Stomach (tissue), 9 donors: ENCODE data around the gene TARM1. TPM values are rescaled to one million over a fixed set of nuclear protein-coding genes. Genes with fewer than 3 reads are reported as not detected.
"Not testable (repeated sequence)": the region's sequence is repeated elsewhere in the genome, so short reads cannot be mapped to it uniquely, and the experiment has no call there.

Experiments
- DNase-seq, 2 donors: peaks; one replicate each; pipeline versions ENCODE4 v3.0.0 to v3.0.0-alpha.2; 2013 to 2019
- H3K27ac ChIP-seq, 5 donors: fragments of 200-600 bp in 4 of 5; sonication (generic) in 4 of 5; one replicate each; pipeline ENCODE4 v1.5.1; 2013 to 2019; ENCODE audit warnings: mild to moderate bottlenecking in 1 of 5, moderate library complexity in 1 of 5
- H3K27me3 ChIP-seq, 3 donors: fragments of 200-600 bp; sonication (generic); one replicate each; pipeline ENCODE4 v1.5.1; 2017 to 2019; ENCODE audit warnings: mixed run types in 1 of 3
- H3K36me3 ChIP-seq, 4 donors: fragments of 200-600 bp; sonication (generic); 1 replicate in 3 of 4; 2 replicates in 1 of 4; pipeline ENCODE4 v1.5.1; 2016 to 2019
- H3K4me1 ChIP-seq, 4 donors: fragments of 200-600 bp; sonication (generic); one replicate each; pipeline ENCODE4 v1.5.1; 2016 to 2019
- H3K4me3 ChIP-seq, 4 donors: fragments of 200-600 bp; sonication (generic) in 3 of 4; one replicate each; pipeline ENCODE4 v1.5.1; 2016 to 2019; ENCODE audit warnings: mild to moderate bottlenecking in 1 of 4
- H3K9me3 ChIP-seq, 4 donors: fragments of 200-600 bp; sonication (generic); one replicate each; pipeline ENCODE4 v1.5.1; 2016 to 2019
- CTCF ChIP-seq, 7 experiments: fragments of 450-650 bp in 4 of 7; fragments of 200-600 bp in 3 of 7; sonication (generic) in 3 of 7; IDR thresholded peaks; one replicate each; pipeline ENCODE4 v1.5.1; 2016 to 2019; ENCODE audit warnings: antibody characterized with exemption in 7 of 7, control low read depth in 2 of 7, mild to moderate bottlenecking in 1 of 7
- EP300 ChIP-seq: sonication (generic); formaldehyde crosslinking; IDR thresholded peaks from one replicate; pipeline ENCODE4 v1.6.1; 2017; ENCODE audit warnings: antibody characterized with exemption
- POLR2A ChIP-seq, 4 donors: fragments of 450-650 bp; IDR thresholded peaks; one replicate each; pipeline ENCODE4 v1.6.1; 2016; ENCODE audit warnings: antibody characterized with exemption in 4 of 4, control low read depth in 2 of 4, mild to moderate bottlenecking in 1 of 4, moderate library complexity in 1 of 4
- POLR2AphosphoS5 ChIP-seq, 3 donors: sonication (generic); formaldehyde crosslinking; IDR thresholded peaks; one replicate each; pipeline ENCODE4 v1.6.1; 2016; ENCODE audit warnings: antibody characterized with exemption in 3 of 3
- WGBS, 5 donors: extraction: QIAGEN DNeasy Blood & Tissue Kit in 3 of 5; methylation state at CpG; one replicate each; pipeline versions ENCODE4 v1.1.5 to v1.1.7; 2013 to 2018; 5-methylcytosine and 5-hydroxymethylcytosine counted together
- intact Hi-C: fragments of 100-400 bp; cut with DNase I; formaldehyde crosslinking; loops from one replicate; pipeline ENCODE4 v1.15.1; 2023; ENCODE audit warnings: low total_unique reads
- polyA plus RNA-seq, 3 donors: library from polyadenylated mRNA; stranded (reverse); fragments of 200-250 nt; gene quantifications; one replicate each; pipeline ENCODE4 v1.2.3, GENCODE V29; 2013
- total RNA-seq, 5 donors: library from RNA; depleted of rRNA; stranded (reverse); fragments of >200 nt; gene quantifications; one replicate each; pipeline versions ENCODE4 v1.1.0 to v1.2.3, GENCODE V29; 2014 to 2016
- donor health status: healthy with polysubstance abuse.
- donor health status: Bipolar disorder and iron deficiency.
- donor health status: healthy.

The TARM1 gene
- total and polyA plus RNA-seq, 8 donors = not detected

DNA sequence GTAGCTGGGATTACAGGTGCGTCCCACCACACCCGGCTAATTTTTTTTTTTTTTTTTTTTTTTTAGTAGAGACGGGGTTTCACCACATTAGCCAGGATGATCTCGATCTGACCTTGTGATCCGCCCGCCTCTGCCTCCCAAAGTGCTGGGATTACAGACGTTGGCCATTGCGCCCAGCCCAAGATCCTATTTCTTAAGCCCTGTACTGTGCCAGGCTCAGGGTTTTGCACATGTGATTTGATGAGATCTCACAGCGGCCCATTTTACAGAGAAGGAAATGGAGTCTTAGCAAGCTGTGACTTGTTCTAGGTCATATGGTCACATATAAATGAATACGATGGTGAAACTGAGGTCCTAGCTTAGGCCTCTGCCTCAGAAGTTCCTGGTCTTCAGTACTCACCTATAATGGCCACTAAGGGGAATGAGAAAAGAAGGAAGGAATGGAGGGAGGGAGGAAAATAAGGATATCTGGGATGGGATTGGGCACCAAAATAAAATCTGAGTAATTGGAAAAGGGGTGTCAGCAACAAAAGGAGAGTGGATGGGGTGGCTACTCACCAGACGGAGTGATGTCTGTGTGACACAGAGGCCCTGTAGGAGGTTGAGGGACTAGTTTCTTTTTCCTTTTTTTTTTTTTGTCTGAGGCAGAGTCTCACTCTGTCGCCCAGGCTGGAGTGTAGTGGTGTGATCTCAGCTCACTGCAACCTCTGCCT lies 18.2 kb upstream of the TARM1 start:
- DNase-seq = no peak
- Histone ChIP-seq H3K27me3 (peaks cover 0 to 26% (median 19%) of the 10 kb centered on the region in 3 donors), H3K36me3 (peaks cover 0 to 3% (median 0%) of the 10 kb centered on the region in 4 donors), H3K27ac (no peak overlapping the region), H3K9me3 (no peaks in the 10 kb centered on the region), H3K4me3 (no peak overlapping the region), H3K4me1 (peaks cover 15 to 45% (median 33%) of the 10 kb centered on the region in 4 donors)
- WGBS, 5 donors = 80 to 90% (median 87%) methylated on average over 10 to 12 of the region's 12 CpGs
- intact Hi-C loops = no loop called here
- TF ChIP-seq POLR2A (IDR thresholded peaks at IDR 0.05) (no peak), EP300 (no peak), POLR2AphosphoS5 (IDR thresholded peaks at IDR 0.05) (no peak), CTCF (IDR thresholded peaks at IDR 0.05) (no peak)

- H3K27ac ChIP-seq = peak overlapping the region in 2 of 5 donors; percentile 60 to 72
- no peak for TF ChIP-seq POLR2AphosphoS5 (IDR thresholded peaks at IDR 0.05)
- intact Hi-C loops = no loop called here
- no peaks in the 10 kb centered on the region for H3K9me3 ChIP-seq
- WGBS, 5 donors = 8 to 17% (median 11%) methylated on average over 14 of the region's 14 CpGs
- peaks cover 0 to 22% (median 13%) of the 10 kb centered on the region in 4 donors for H3K4me1 ChIP-seq
- peak overlapping the region in 3 of 4 donors; percentile 18 to 50 (median 49) for H3K4me3 ChIP-seq
- H3K36me3 ChIP-seq = no peaks in the 10 kb centered on the region
- peaks cover 0 to 31% (median 19%) of the 10 kb centered on the region in 3 donors for H3K27me3 ChIP-seq
- DNase-seq = no peak
Measured at GRCh38 chr19:54096617-54097106, 15.5 kb upstream of the TARM1 start.

DNA sequence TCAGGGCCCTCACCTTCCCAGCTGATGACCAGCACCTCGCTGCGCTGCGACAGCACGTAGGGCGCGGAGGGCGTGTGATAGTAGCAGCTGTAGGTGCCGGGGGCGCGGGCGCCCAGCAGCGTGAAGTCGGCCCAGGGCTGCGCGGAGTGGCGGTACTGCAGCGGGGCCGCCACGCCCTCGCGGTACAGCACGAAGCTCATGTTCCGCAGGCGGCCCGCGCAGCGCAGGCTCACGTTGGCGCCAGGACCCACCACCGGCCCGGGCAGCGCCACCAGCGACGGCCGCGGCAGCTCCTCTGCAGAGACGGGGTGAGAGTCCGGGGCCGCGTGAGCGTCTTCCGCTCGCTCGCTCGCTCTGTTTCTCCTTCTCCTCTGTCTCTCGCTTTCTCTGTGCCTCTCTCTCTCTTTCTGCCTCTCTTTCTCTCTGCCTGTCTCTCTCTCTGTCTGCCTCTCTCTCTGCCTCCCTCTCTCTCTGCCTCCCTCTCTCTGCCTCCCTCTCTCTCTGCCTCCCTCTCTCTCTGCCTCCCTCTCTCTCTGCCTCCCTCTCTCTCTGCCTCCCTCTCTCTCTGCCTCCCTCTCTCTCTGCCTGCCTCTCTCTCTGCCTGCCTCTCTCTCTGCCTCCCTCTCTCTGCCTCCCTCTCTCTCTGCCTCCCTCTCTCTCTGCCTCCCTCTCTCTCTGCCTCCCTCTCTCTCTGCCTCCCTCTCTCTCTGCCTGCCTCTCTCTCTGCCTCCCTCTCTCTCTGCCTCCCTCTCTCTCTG lies 14.9 kb upstream of the TARM1 start:
- Histone ChIP-seq H3K27me3 (peaks cover 0 to 31% (median 19%) of the 10 kb centered on the region in 3 donors), H3K4me1 (peaks cover 0 to 22% (median 13%) of the 10 kb centered on the region in 4 donors), H3K27ac (peak overlapping the region in 1 of 5 donors; percentile 72), H3K4me3 (peak overlapping the region; percentile 30 to 50 (median 43))
- 0 to 1% (median 1%) methylated on average over 19 to 46 of the region's 46 CpGs for WGBS, 5 donors
- DNase-seq = peak; percentile 54 to 78
- TF ChIP-seq CTCF (IDR thresholded peaks at IDR 0.05) = peak in 1 of 7 experiments; percentile 25
- H3K9me3 ChIP-seq, intact Hi-C loops, H3K36me3 ChIP-seq: not testable (repeated sequence)

DNA sequence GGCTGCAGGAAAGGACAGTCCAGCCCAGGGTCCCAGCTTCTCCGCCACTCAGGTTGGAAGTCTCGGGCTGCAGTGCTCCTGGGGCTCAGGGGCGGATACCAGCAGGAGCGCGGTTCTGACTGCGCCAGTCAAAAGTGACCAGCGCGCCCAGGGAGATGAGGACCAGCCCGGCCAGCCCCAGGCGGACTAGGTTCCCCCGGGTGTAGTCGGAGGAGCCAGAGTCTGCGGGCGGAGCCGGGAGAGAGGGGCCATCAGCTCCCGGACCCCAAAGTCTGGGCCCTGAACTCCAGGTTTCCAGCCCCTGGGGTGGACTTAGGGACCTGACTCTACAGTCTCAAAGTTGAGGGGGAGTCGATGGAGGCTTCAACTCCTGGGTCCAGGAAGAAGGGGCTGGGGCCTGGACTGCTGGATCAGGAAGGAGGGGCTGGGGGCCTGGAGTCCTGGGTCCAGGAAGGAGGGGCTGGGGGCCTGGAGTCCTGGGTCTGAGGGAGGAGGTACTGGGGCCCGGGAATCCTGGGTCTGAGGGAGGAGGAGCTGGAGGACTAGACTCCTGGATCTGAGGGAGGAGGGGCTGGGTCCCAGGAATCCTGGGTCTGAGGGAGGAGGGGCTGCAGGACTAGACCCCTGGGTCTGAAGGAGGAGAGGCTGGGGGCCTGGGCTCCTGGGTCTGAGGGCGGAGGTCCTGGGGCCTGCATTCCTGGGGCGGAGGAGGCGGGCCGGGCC lies 14.1 kb upstream of the TARM1 start:
- intact Hi-C loops = no loop called here
- no peaks in the 10 kb centered on the region for H3K9me3 ChIP-seq
- TF ChIP-seq POLR2AphosphoS5 (IDR thresholded peaks at IDR 0.05) (no peak), POLR2A (IDR thresholded peaks at IDR 0.05) (no peak), CTCF (IDR thresholded peaks at IDR 0.05) (no peak), EP300 (no peak)
- H3K4me1 ChIP-seq = peaks cover 0 to 22% (median 13%) of the 10 kb centered on the region in 4 donors
- peaks cover 0 to 32% (median 19%) of the 10 kb centered on the region in 3 donors for H3K27me3 ChIP-seq
- H3K36me3 ChIP-seq = no peaks in the 10 kb centered on the region
- H3K27ac ChIP-seq = peak overlapping the region in 1 of 5 donors; percentile 65
- DNase-seq = no peak
- WGBS, 5 donors = 57 to 73% (median 70%) methylated on average over 6 to 22 of the region's 22 CpGs
- H3K4me3 ChIP-seq = peak overlapping the region; percentile 30 to 50 (median 43)
